K562 (cell line): Measurements from ENCODE around the gene PIK3R6. TPM values are rescaled to one million over a fixed set of nuclear protein-coding genes. Genes with fewer than 3 reads are reported as not detected.

Source experiments
- ATAC-seq: fragments of 200-7000 bp; cut with Tn5 transposase; 3 replicates; pipeline ENCODE4 v1.9.1; 2020; ENCODE audit warnings: moderate library complexity
- BruUV-seq: library from RNA; stranded (reverse); fragments of 400-500 nt; replicated peaks from 2 replicates; lab custom pipeline; 2021; lab: Mats Ljungman, UMichigan
- CTCF ChIA-PET: fragments of 300-600 bp; formaldehyde crosslinking; extraction: SDS; loops from one replicate; lab custom pipeline; 2021; ENCODE audit warnings: low intra/inter-chr PET ratio; lab: Yijun Ruan, JAX
- POLR2A ChIA-PET: fragments of 300-600, 350-650 bp; sonication (Branson Sonifier 250); formaldehyde crosslinking; extraction: SDS; loops from one replicate; lab custom pipeline; 2021; ENCODE audit warnings: antibody characterized with exemption, inconsistent platforms; lab: Yijun Ruan, JAX
- DNase-seq, 4 experiments: peaks; one replicate each; pipeline versions ENCODE4 v3.0.0 to v3.0.0-alpha.2; 2011 to 2018; ENCODE audit warnings: low spot score in 3 of 4, mixed read lengths in 3 of 4; ENCODE audit errors: extremely low read depth in 1 of 4
- FAIRE-seq: peaks from 2 replicates; lab custom pipeline; 2011; peaks lifted over from hg19 to GRCh38; lab: Jason Lieb, UNC
- H2AFZ ChIP-seq: 2 replicates; pipeline ENCODE4 v1.6.0; 2011; ENCODE audit warnings: low read depth, low read length, control low read depth, inconsistent platforms
- H3K27ac ChIP-seq: fragments of 200-600 bp; 3 replicates; pipeline ENCODE4 v1.8.0; 2011; ENCODE audit warnings: low read depth, mild to moderate bottlenecking, control low read depth, inconsistent platforms, low read length, moderate library complexity, mixed read lengths; ENCODE audit errors: extremely low read depth
- H3K27me3 ChIP-seq, 2 experiments: fragments of 300-600 bp in 1 of 2; 2 replicates in 1 of 2; 3 replicates in 1 of 2; pipeline versions ENCODE4 v1.6.0 to v1.8.0; 2011; ENCODE audit warnings: inconsistent platforms in 2 of 2, low read length in 2 of 2, mild to moderate bottlenecking in 1 of 2, mixed read lengths in 1 of 2, moderate library complexity in 1 of 2; ENCODE audit not compliant: control insufficient read depth in 2 of 2, insufficient read depth in 2 of 2
- H3K36me3 ChIP-seq: fragments of 300-600 bp; 3 replicates; pipeline ENCODE4 v1.8.0; 2011; ENCODE audit warnings: mild to moderate bottlenecking, low read length, inconsistent platforms; ENCODE audit not compliant: control insufficient read depth, insufficient read depth
- H3K4me1 ChIP-seq, 2 experiments: fragments of 200-600 bp in 1 of 2; replicated peaks in 1 of 2; 2 replicates in 1 of 2; 3 replicates in 1 of 2; pipeline versions ENCODE4 v1.5.1 to v1.8.0; 2011; ENCODE audit warnings: inconsistent platforms in 2 of 2, low read length in 2 of 2, mild to moderate bottlenecking in 1 of 2, mixed read lengths in 1 of 2, moderate library complexity in 1 of 2; ENCODE audit not compliant: control insufficient read depth in 2 of 2, insufficient read depth in 2 of 2
- H3K4me2 ChIP-seq: 2 replicates; pipeline ENCODE4 v1.6.1; 2011; ENCODE audit warnings: low read length, control low read depth, inconsistent platforms, mixed read lengths; ENCODE audit not compliant: insufficient read depth
- H3K4me3 ChIP-seq: fragments of 200-600 bp; sonication (generic), shearing (Covaris generic); 2 replicates; pipeline ENCODE4 v1.5.1; 2016; ENCODE audit warnings: control low read depth, inconsistent platforms
- H3K79me2 ChIP-seq: fragments of 200-600 bp; 3 replicates; pipeline ENCODE4 v1.8.0; 2011; ENCODE audit warnings: low read length, inconsistent platforms; ENCODE audit not compliant: control insufficient read depth, insufficient read depth
- H3K9ac ChIP-seq, 2 experiments: 2 replicates each; pipeline versions ENCODE4 v1.6.0 to v1.6.1; 2011; ENCODE audit warnings: low read depth in 2 of 2, low read length in 2 of 2, control low read depth in 1 of 2, inconsistent platforms in 1 of 2, mild to moderate bottlenecking in 1 of 2, mixed read lengths in 1 of 2; ENCODE audit not compliant: insufficient read depth in 1 of 2
- H3K9me1 ChIP-seq: one replicate; pipeline ENCODE4 v1.6.0; 2011; ENCODE audit warnings: inconsistent platforms, mild to moderate bottlenecking, low read length, moderate library complexity; ENCODE audit not compliant: control insufficient read depth, insufficient read depth
- H3K9me3 ChIP-seq: replicated peaks from 2 replicates; pipeline ENCODE4 v1.5.1; 2011; ENCODE audit warnings: low read depth, low read length, inconsistent platforms; ENCODE audit not compliant: control insufficient read depth, insufficient read depth
- H4K20me1 ChIP-seq: replicated peaks from 2 replicates; pipeline ENCODE4 v1.6.1; 2011; ENCODE audit warnings: low read length, inconsistent platforms, mixed read lengths; ENCODE audit not compliant: control insufficient read depth, insufficient read depth
- ETS2 ChIP-seq: IDR thresholded peaks from 2 replicates; pipeline ENCODE4 v1.6.1; 2016; ENCODE audit warnings: borderline replicate concordance, missing genetic modification characterization, mild to moderate bottlenecking, moderate library complexity, missing compliant biosample characterization; ENCODE audit not compliant: poor library complexity, severe bottlenecking
- GATA2 ChIP-seq: sonication (generic); formaldehyde crosslinking; IDR thresholded peaks from 2 replicates; pipeline ENCODE4 v1.4.0; 2020; ENCODE audit warnings: mild to moderate bottlenecking, missing genetic modification reagents
- MLX ChIP-seq, 2 experiments: fragments of 450-650 bp in 1 of 2; sonication (generic) in 1 of 2; formaldehyde crosslinking; conservative IDR thresholded peaks; 2 replicates each; pipeline versions ENCODE4 v1.4.0 to v1.8.1; 2020 to 2022; ENCODE audit warnings: mild to moderate bottlenecking in 1 of 2, missing genetic modification reagents in 1 of 2
- SMARCB1 ChIP-seq: IDR thresholded peaks from 2 replicates; pipeline ENCODE4 v1.6.1; 2011; ENCODE audit warnings: improper control_type of control experiment, low read depth; ENCODE audit not compliant: insufficient read length
- ZKSCAN3 ChIP-seq: fragments of 250-450 bp; sonication (Bioruptor Pico); IDR thresholded peaks from 2 replicates; pipeline ENCODE4 v1.4.0; 2020
- ZNF639 ChIP-seq, 2 experiments: fragments of 200-800 bp in 1 of 2; sonication (Bioruptor generic) in 1 of 2; sonication (generic) in 1 of 2; formaldehyde crosslinking in 1 of 2; IDR thresholded peaks in 1 of 2; conservative IDR thresholded peaks in 1 of 2; 2 replicates each; pipeline versions ENCODE4 v1.5.0 to v1.6.1; 2016 to 2020; ENCODE audit warnings: missing compliant biosample characterization in 1 of 2, missing genetic modification characterization in 1 of 2, missing genetic modification reagents in 1 of 2
- WGBS: fragments of 100-300 bp; shearing (Covaris generic); methylation state at CpG from one replicate; pipeline ENCODE4 v1.1.6; 2016; ENCODE audit warnings: low coverage, mixed read lengths; ENCODE audit not compliant: insufficient coverage; ENCODE audit errors: missing lambda C conversion rate; 5-methylcytosine and 5-hydroxymethylcytosine counted together
- in situ Hi-C: fragments of 300-500 bp; cut with MboI; formaldehyde crosslinking; loops from 4 replicates; pipeline ENCODE4 v1.15.0; 2018; ENCODE audit warnings: inconsistent platforms, mixed read lengths
- intact Hi-C: fragments of 100-400 bp; cut with micrococcal nuclease; formaldehyde crosslinking; loops from 2 replicates; pipeline ENCODE4 v1.14.2; 2022
- polyA plus RNA-seq, 8 experiments: library from polyadenylated mRNA; depleted of rRNA in 4 of 8; stranded (reverse) in 5 of 8; unstranded in 3 of 8; fragments of >200 nt; fragmentation: Nextera tagmentation in 2 of 8; fragmentation: Illumina TruSeq in 1 of 8; extraction: Ambion mirVana in 2 of 8; extraction: Trizol in 1 of 8; gene quantifications; 2 replicates each; pipeline versions ENCODE4 v1.2.1 to v1.2.3, GENCODE V29; 2011 to 2014; ENCODE audit warnings: inconsistent platforms in 1 of 8, missing spikeins in 1 of 8
- total RNA-seq, 7 experiments: library from RNA; depleted of rRNA in 6 of 7; stranded (reverse); fragments of >200 nt in 6 of 7; fragmentation: Illumina TruSeq in 2 of 7; extraction: Trizol in 2 of 7; gene quantifications; 2 replicates each; pipeline versions ENCODE4 v1.2.1 to v1.2.3, GENCODE V29; 2011 to 2021; ENCODE audit warnings: low replicate concordance in 1 of 7

Gene PIK3R6
- total and polyA plus RNA-seq, 9 of the 15 experiments (the other 6 are each of a cell fraction or from before 2014, with no cell fraction given): 0.04 TPM; not detected in 8

- Histone ChIP-seq H4K20me1 (no peaks in the 10 kb centered on the region), H3K9me1 (no peaks in the 10 kb centered on the region), H3K9me3 (no peaks in the 10 kb centered on the region), H3K4me2 (no peak overlapping the region), H3K4me3 (no peak overlapping the region), H3K9ac (no peak overlapping the region), H2AFZ (no peak overlapping the region), H3K27ac (no peak overlapping the region), H3K4me1 (no peaks in the 10 kb centered on the region), H3K36me3 (no peaks in the 10 kb centered on the region), H3K79me2 (no peaks in the 10 kb centered on the region), H3K27me3 (peaks cover 0 to 22% of the 10 kb centered on the region in 2 experiments; a peak in 2 of 5 replicates)
- intact Hi-C loops (no loop called here), in situ Hi-C loops (no loop called here)
- ATAC-seq (no peak), FAIRE-seq (no peak), DNase-seq (no peak)
- BruUV-seq: no TSS peak
- CTCF ChIA-PET: no interaction called here
- POLR2A ChIA-PET: interaction anchor here (0.5 kb wide), 1 partner anchor 29 kb away, joined by 3 read pairs; no protein-coding TSS in a partner anchor
- TF ChIP-seq ETS2 (tag): no peak
- no peak for TF ChIP-seq MLX (CRISPR knock-in tag; conservative IDR thresholded peaks at IDR 0.05)
- no peak for TF ChIP-seq ZNF639 (CRISPR knock-in tag; conservative IDR thresholded peaks at IDR 0.05 in 1 of 2, IDR thresholded peaks at IDR 0.05 in 1 of 2)
- TF ChIP-seq ZKSCAN3 (CRISPR knock-in tag): no peak
- no peak for TF ChIP-seq GATA2
- no peak for TF ChIP-seq SMARCB1
- 3% methylated on average over 4 of the region's 4 CpGs for WGBS
Measured at GRCh38 chr17:8868529-8868951, 1.1 kb upstream of the PIK3R6 start.
